GM13977 (cell line): ENCODE measurements around the gene CDK18.

Experiments
- DNase-seq: peaks from one replicate; pipeline ENCODE4 v3.0.0; 2012; ENCODE audit warnings: low spot score
- CTCF ChIP-seq: IDR thresholded peaks from 2 replicates; pipeline ENCODE4 v1.5.1; 2012; ENCODE audit warnings: mild to moderate bottlenecking, control low read depth; ENCODE audit not compliant: insufficient read depth; ENCODE audit errors: extremely low read depth, missing control alignments
- in situ Hi-C: fragments of 300-500 bp; cut with MboI; formaldehyde crosslinking; loops from one replicate; pipeline ENCODE4 v1.12.0; 2022; ENCODE audit warnings: low sequenced_read_pairs, low pct_unique_long_range_greater_than_20kb, mixed read lengths, inconsistent platforms; ENCODE audit not compliant: unreplicated experiment

CDK18 gene

GRCh38 chr1:205532026-205532898 lies 27.8 kb downstream of the CDK18 start:
- in situ Hi-C loops = no loop called here
- no peak for TF ChIP-seq CTCF
- no peak for DNase-seq

GRCh38 chr1:205532996-205533735 lies 28.7 kb downstream of the CDK18 start:
- TF ChIP-seq CTCF = no peak
- in situ Hi-C loops = no loop called here
- no peak for DNase-seq

- in situ Hi-C loops = no loop called here
Observed at GRCh38 chr1:205533748-205534443, 29.4 kb downstream of the CDK18 start.

GRCh38 chr1:205534444-205534985 lies 30.0 kb downstream of the CDK18 start:
- in situ Hi-C loops = no loop called here
- no peak for TF ChIP-seq CTCF
- no peak for DNase-seq

More at GRCh38 chr1:205533748-205534443, 29.4 kb downstream of the CDK18 start:
- DNase-seq = no peak
- no peak for TF ChIP-seq CTCF

GRCh38 chr1:205535096-205535495 lies 30.6 kb downstream of the CDK18 start:
- TF ChIP-seq CTCF = no peak
- DNase-seq = no peak
- in situ Hi-C loops = no loop called here
